IPS-NIHi11 (cell line): ENCODE data around the gene CNGA4.
A peak's percentile ranks its signal among the peaks of the same experiment; 100 is the strongest.
"Not testable (repeated sequence)": the region's sequence is repeated elsewhere in the genome, so short reads cannot be mapped to it uniquely, and the experiment has no call there.

Experiments used
- DNase-seq: peaks from one replicate; pipeline ENCODE4 v3.0.0; 2012; ENCODE audit warnings: mixed read lengths, low spot score

CNGA4 gene

DNA sequence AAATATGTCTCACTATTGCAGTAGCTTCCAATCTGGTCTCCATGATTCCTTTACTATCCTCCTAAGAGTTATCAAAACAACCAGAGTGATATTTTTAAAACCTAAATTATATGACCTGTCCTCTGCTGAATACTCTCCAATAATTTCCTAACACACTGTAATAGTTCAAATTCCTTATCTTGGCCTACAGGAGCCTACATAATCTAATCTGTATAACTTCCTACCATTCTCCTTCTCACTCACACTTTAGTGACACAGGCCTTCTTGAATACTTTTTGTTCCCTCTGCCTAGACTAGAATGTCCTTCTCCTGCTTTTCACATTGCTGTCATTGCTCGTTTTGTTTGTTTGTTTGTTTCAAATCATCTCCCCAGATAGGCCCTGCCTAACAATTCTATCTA lies 13.9 kb upstream of the CNGA4 start:
- DNase-seq = no peak

DNA sequence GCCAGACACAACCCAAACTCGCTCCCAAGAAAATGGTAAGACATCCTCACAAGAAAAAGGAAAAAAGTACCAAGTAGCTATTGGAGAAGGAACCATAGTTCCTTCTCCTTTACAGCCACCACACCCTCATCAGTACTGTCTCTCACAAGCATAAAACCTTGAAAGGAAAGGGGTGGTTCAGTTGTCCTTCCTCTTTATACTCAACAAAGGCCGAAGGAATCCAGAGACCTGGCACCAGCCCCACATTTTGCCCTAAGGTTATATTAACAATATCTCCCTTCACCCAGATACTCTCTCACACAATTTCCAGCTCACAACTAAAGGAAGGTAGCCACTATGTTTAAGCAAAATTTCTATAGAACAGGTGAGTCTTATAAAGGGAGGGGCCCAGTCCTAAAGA lies 13.0 kb upstream of the CNGA4 start:
- DNase-seq = no peak

DNA sequence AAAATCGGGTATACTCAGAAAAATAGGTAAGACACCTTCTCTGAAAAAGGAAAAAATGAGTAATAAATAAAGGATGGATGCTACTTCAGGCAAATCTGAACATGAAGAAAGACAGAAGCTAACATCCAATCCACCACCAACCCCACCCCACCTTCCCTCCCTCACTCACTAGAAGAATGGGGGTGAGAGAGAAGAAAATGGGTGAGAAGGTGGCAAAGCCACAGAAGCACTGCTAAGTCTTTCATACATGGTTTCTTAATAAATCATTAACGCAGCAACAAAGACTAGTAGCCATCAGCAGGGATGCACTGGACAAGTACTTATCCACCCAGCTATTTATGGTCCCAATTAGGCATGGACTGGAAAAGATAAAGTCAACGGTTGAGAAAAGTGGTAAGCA lies 10.4 kb upstream of the CNGA4 start:
- DNase-seq = no peak

DNA sequence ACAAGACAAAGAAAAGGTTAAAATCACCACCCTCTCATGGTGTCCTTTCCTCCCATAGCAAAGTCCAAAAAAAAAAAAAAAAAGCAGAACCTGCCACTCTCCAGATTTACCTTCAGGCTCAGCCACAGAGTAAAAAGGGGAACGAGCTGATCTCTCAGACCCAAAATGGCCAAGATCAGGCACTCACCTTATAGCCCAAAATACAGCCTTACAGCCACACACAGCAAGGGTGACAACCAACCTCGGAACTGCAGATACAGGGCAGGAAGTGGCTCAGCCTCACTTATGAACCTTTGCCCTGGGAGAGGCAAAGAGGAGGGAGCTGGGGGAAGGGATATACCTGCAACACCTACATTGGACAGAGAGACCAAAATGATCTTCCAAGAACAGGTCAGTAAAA lies 9.0 kb upstream of the CNGA4 start:
- no peak for DNase-seq

DNA sequence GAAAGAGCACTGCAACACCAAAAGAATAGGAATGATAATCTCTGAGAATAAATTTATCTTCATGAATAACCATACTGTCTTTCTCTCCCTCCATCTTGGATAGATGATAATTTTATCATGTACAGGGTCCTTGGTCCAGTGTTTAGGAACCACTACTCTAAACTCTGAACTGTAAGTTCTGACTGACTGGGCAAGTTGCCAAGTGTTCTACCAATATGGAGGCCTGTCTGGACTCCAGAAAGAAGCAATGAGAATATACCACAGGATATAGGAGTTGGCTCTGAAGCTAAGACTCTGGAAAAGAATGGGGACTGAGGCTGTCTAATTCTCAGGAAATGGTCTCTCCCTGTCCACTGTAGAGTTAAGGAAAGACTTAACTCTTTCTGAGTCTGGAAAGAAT lies 6.0 kb upstream of the CNGA4 start:
- no peak for DNase-seq

DNA sequence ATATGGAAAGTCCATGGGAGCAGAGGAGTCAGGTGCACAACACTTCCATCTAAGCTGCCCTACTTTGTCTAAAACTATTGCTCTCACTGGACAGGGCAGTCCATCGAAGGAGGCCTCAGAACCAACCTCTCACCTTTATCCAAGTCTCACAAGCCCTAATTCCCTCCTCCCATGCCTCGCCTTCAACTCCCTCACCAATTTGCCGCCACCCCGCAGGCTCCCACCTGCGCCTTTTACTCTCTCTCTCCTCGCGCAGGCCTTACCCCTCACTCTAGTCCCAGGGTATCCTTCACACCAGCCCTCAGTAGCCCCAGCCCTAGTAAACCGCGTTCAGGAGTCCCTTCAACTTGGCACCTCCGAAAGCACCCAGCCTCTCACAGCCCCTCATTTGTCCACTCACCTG lies 4.9 kb upstream of the CNGA4 start:
- DNase-seq = no peak

DNA sequence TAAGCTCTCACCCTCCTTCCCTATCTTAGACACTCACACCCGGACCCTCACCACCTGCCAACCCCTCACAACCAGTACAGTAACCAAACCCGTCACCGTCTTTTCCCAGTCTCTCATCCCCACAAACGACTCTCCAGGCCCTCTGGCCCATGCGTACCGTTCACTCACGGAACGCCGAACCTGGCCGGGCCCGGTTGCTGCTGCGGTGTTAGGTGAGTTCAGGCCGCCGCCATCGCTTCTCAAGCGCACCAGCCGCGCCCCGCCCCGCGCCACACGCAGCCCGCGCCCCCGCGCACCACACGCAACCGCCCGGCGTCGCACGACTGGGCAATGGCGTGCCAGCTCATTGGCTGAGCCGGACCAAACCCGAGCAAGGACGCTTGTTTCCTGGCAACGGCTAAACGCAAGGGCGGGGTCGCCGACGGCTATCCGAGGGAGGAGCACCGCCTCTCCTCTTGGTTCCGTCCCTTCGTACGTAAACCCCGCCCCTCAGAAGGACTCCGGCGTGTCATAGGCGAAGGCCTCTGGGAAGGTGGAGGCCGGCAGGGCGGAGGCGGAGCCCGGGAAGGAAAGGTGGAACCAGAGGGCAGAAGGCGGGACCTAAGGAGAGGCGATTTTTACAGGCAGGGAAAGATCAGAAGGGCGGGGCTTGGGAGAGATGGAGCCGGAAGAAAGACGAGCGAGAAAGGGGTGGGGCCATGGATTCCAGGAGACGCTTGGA lies 4.3 kb upstream of the CNGA4 start, which contains the start of gene FHIP1B:
Gene FHIP1B (minus strand): TSS at position 250 of the 721 bp plus-strand sequence. CDS start 10,120 bp downstream, outside the sequence.
- DNase-seq = peak; percentile 94

DNA sequence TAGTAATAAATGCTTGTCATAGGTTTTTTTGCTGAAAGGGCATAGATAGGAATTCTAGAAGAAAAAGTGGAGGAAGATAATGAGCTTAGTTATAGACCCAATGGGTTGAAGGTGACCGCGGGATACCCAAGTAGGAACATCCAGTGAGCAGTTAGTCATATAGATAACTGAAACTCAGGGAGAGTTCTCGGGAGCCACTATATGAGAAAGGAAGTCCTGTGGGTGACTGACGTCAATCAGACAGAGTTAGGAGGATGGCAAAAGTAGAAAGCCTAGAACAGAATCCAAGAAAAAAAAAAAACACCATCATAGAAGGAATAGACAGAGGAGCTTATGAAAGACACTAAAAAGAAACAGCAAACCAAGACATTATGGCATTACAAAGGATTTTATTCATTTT lies 1.6 kb upstream of the CNGA4 start:
- DNase-seq = no peak

DNA sequence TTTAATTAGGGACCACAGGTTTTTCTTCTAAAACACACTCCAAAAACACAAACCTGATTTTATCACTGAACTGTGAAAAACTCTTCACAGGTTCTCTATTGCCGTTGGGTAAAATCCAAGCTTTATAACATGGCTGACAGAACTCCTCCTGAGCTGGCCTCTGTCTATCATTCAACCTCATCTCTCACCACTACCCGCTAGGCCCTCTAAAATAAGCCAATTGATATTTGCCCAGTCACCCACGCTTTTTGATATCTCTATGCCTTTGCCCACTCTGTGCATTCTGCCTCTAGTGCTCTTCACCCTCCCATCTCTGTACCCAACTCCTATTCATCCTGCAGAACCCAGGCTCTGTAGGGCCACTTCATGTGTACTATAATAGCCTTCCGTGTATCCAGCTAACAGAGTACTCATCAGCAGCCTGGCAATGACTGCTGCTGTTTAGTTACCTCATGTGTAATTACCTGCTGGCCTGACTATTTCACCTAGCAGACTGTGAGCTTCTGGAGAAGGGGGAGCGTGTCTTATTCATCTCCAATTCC lies 1.1 kb upstream of the CNGA4 start:
- DNase-seq = no peak

DNA sequence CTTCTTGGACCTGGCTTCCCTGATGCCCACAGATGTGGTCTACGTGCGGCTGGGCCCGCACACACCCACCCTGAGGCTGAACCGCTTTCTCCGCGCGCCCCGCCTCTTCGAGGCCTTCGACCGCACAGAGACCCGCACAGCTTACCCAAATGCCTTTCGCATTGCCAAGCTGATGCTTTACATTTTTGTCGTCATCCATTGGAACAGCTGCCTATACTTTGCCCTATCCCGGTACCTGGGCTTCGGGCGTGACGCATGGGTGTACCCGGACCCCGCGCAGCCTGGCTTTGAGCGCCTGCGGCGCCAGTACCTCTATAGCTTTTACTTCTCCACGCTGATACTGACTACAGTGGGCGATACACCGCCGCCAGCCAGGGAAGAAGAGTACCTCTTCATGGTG lies 1.2 kb downstream of the CNGA4 start:
- no peak for DNase-seq

DNA sequence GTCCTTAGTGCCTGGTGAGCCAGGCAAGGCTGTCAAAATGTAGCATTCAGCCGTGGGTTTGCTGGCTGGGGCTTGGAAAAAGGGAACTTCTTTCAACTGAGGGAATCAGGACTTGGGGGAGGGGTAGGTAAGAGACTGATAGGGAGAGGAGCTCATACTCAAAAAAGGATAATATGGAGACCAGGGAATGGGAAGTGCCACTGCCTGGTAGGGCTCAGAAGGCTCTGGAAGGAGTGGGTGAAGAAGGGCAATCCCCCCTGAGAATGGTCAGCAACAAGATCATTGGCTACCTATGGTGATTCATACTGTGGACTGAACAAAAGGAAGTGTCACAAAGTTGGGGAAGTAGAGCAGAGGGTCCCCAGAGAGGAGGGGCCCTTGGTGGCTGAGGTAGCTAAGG lies 1.9 kb downstream of the CNGA4 start:
- no peak for DNase-seq

DNA sequence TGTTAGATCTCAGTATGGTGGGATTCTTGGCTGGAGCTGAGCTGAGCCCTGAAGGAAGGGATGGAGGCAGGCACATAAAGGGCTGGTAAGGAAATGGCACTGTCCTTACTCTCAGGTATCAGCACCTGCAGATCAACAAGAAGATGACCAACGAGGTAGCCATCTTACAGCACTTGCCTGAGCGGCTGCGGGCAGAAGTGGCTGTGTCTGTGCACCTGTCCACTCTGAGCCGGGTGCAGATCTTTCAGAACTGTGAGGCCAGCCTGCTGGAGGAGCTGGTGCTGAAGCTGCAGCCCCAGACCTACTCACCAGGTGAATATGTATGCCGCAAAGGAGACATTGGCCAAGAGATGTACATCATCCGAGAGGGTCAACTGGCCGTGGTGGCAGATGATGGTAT lies 2.4 kb downstream of the CNGA4 start:
- DNase-seq = no peak

DNA sequence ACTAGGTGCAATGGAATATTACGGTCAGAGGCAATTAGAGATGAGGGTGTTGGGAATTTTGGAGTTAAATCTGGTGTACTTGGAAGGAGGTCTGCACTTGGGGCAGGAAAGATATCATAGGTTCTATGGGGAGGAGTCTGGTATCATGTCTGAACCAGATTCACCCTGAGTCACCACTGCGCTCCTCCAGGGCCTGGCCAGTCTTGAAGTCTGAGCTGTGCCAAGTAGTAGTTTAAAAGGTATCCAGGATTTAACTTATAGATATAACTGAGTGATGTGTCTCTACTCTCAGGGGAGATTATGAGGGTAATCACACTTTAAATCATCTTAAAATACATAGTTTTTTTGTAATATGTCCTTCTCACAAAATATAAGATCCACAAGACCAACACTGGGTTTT lies 6.6 kb downstream of the CNGA4 start:
- DNase-seq = no peak

DNA sequence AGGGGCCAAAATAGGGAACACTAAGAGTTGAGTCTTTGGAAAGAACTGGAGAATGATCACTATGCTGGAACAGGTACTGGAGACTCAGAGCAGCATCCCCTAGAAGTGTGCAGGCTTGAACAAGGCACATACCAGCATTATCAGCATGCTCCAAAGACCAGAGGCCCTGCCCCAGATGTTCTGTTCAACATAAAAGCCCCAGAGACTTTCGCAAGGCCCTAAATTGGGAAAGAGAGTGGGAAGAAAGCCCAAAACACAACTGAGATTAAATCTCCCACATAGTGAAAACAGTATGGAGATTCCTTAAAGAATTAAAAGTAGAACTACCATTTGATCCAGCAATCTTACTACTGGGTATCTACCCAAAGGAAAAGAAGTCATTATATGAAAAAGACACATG lies 9.4 kb downstream of the CNGA4 start:
- DNase-seq = no peak

DNA sequence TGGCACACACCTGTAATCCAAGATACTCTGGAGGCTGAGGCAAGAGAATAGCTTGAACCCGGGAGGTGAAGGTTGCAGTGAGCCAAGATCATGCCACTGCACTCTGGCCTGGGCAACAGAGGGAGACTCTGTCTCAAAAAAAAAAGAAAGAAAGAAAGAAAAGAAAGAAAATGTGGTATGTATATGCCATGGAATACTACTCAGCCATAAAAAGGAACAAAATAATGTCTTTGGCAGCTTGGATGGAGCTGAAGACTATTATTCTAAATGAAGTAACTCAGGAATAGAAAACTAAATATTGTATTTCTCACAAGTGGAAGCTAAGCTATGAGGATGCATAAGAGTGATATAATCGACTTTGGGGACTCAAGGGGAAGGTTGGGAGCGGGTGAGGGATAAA lies 10.0 kb downstream of the CNGA4 start:
- DNase-seq = not testable (repeated sequence)

DNA sequence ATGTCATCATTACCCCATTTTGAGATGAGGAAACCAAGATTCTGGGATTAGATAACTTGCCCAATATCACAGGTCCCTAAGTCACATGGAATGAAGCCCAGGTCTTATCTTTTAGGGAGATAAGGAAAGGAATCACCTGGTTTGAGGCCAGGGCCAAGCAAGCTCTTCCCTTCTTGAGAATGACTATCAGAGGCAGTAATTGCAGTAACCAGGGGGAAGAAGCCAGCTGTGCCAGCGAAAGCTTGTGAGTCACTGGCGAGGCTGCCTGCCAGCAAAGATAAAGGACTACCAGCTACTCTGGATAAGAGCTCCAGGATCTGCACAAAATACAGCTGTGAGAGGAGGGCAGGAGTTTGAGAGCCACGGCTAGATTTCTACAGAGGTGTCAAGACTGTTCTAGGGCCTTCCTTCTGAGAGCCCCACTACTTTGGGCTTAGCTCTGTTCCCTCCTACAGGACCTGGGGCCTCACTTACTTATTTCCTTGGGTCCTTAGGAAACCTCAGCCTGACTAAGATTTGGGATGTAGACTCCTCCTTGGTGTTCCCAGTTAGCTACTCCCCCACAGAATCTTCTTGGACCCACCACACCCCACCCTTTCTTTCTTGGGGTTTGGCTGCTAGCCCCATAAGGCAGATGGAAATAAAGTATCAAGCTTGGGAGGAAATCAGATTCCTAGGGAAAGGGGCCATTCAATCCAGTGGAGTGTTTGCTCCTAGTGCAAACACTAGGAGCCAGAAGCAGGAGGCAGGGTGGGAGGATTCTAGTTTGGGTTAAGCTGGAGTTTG lies 11.1 kb downstream of the CNGA4 start:
- DNase-seq = no peak

DNA sequence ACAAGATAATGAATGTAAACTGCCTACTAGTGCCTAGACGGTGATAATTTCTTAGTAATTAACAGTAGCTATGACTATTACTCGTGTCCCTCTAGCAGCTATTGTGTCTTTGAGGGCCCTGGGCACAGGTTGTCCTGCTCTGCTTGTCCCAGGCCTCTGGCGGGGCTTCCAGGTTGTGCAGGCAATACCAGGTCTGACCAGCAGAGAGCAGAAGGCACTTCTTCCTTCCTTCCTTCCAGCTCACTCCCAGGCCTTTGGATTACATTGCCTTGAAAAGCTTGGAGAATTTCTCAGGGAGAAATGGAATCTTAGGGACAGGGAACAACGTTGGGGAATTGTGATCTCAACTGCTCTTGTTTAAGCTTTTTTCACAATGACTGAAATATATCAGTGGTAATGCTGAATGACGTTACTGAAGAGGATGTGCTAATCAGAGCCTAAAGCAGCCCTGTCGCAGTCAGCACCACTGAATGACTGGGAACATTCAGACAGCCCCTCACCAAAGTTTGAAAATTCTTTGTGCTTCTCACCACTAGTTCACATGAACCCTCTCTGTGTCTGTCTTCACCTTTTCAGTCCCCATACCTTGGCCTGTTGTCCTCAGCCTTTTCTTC lies 12.3 kb downstream of the CNGA4 start:
- peak; percentile 80 for DNase-seq

DNA sequence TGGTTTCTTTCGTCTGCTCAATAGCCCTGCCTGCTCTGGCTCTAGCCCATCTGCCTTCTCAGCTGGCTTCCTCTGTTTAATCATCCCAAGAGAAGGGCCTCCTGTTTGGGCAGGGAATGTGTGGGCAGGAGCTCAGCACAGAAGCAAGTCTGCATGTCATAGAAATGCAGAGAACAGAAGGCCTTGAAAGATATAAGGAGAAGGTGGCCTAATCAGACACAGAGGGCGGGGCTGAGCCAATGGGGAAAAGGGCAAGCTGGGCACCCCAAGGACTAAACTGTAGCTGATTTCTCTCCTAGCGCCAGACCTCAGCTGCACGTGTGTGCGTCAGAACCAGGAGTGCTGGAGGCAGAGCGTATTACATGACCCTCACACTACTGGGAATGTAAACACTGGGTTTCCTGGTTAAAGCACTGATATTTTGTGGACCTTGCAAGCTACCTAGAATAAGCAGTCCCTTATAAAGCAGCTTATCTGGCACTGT lies 13.1 kb downstream of the CNGA4 start:
- DNase-seq = no peak

DNA sequence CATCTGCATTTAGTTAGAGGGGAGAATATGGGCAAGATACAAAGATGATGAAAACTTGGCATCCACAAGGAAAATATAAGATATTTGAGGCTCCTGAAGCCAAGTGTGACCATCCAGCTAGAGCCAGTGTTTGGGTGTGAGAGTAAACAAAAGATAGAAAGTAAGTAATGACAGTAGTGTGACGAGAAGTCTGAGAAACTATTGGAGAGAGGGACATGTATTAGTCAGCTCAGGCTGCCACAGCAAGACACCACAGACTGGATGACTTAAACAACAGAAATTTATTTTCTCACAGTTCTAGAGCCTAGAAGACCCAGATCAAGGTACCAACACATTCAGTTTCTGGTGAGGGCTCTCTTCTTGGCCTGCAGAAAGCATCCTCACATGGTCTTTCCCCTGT lies 14.3 kb downstream of the CNGA4 start:
- DNase-seq = no peak

DNA sequence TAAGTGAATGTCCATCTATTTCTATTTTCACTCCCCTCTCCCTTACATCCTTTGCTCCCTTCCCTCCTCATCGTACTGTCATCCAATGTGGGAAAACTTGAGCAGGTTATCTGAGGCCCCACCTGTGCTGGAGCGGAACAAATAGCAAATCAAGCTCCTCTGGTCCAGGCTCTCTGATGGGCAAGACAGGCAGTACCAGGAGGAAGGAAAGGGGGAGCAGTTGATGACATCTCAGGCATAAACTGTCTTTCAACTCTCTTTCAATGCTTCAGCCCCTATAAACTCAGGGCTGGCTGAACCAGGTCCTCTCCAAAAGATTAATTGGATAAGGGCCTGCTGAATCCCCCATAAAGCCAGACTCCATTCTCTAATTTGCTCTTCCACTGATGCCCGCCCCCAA lies 19.3 kb downstream of the CNGA4 start:
- DNase-seq = no peak

DNA sequence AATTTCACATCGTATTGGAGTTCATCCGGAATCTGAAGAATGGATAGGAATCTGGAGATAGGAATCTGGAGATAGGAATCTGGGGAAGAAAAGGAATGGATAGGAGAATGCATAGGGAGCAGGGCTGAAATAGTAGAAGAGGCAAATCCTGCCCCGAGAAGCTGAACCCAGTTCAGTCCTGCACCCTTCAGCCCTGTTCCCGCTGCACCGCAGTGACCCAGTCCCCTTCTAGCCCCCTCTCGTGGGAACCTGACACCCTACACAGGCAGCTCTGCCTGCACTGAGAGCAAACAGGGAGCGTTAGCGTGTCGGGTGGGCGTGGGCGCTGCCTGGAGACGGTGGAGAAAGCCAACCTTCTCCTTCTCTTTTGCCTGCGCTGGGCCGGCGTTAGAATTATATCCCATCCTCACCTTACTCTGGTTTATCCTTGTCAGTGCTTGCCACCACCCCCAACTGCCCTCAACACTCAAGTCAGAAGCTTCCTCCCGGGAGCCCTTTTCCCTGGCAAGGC lies 19.7 kb downstream of the CNGA4 start:
- peak; percentile 35 for DNase-seq

DNA sequence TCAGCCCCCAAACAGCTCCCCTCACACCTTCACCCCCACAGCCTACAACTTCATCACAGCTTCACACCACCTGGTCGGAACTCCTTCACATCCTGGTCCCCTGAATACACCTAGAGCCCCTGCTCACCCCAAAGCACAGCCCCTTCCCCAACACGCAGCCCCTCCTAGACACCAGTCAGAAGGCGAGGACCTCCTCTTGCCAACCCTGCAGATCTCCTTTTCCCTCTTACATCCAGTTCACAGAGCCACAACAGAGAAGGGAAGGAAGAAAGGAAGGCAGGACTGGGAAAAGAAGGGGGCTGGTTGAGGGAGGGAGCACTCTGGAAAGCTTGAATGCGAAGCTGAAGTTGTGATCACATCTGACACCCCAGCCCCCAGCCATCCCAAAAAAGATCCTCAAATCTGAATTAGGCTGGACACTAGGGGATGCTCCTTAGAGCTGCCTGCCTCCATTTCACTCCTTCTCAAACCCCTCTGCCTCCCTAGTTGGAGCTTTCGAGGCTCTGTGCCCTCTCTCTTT lies 21.4 kb downstream of the CNGA4 start:
- DNase-seq = no peak
